Stimulated activated CD4-positive, alpha-beta T cell treated with anti-CD3 and anti-CD28 coated beads, Interleukin-2, amount 100 ng/mL, for 24 hours (primary cell): Measurements from ENCODE around the gene MICU2.

ENCODE experiments used
- DNase-seq, 2 donors: peaks; one replicate each; pipeline ENCODE4 v3.0.0-alpha.2; 2020

Gene MICU2

GRCh38 chr13:21478881-21479808 lies 124.8 kb downstream of the MICU2 start:
- peak; percentile 5 to 44 for DNase-seq

- DNase-seq, result peak; percentile 83 to 85
Observed at GRCh38 chr13:21476893-21477472, 127.0 kb downstream of the MICU2 start.

- no peak for DNase-seq
Observed at GRCh38 chr13:21475115-21475514, 128.9 kb downstream of the MICU2 start.

- no peak for DNase-seq
Observed at GRCh38 chr13:21470785-21471184, 133.2 kb downstream of the MICU2 start.

- DNase-seq, result no peak
Observed at GRCh38 chr13:21466527-21466926, 137.4 kb downstream of the MICU2 start.

- no peak for DNase-seq
Observed at GRCh38 chr13:21465710-21466160, 138.2 kb downstream of the MICU2 start.

DNA sequence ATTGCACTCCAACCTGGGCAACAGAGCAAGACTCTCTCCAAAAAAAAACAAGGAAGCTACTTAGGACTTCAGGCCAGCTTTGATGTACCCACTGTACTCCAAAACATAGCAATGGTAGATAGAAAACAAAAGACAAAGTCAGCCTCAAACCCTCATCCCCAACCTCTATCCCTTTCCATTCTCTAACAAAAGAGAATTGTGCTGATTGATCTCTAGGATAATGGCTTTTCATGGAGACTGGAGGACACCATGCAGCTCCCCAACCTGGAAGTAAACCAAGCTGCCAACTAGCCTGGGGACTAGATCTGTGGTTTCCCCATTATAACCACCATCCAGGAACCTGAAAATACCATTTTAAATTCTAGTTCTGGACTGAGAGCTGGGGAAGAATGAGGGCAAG lies 140.5 kb downstream of the MICU2 start:
- no peak for DNase-seq

GRCh38 chr13:21461131-21461530 lies 142.8 kb downstream of the MICU2 start:
- DNase-seq, result no peak

GRCh38 chr13:21458813-21459701 lies 144.9 kb downstream of the MICU2 start, which contains the start of gene ZDHHC20:
Gene ZDHHC20, minus strand, starts transcription at chr13:21459303. Its CDS starts 132 bp downstream, at chr13:21459171.
- DNase-seq, result peak; percentile 94

- DNase-seq, result peak; percentile 55 to 64
Observed at GRCh38 chr13:21458451-21458812, 145.5 kb downstream of the MICU2 start.

- no peak for DNase-seq
Observed at GRCh38 chr13:21453387-21454081, 150.4 kb downstream of the MICU2 start.

- DNase-seq, result no peak
Observed at GRCh38 chr13:21450936-21451335, 153.0 kb downstream of the MICU2 start.

DNA sequence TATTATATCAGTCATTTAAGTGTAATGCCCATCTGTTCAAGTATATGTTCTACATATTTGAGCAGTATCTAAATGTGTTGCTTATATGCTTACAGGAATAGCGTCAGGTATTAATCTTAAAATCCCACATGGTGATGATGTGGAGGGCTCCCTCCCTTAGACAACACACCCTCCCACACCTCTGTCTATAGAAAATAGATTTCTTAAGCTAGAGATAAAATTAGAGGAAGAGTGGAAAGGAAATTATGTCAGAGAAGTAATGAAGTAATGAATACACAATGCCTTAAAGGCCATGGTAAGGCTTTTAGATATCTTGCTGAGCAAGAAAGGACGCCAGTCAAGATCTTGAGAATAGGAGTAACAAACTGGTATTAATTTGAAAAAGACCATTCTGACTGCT lies 157.3 kb downstream of the MICU2 start:
- DNase-seq, result no peak

DNA sequence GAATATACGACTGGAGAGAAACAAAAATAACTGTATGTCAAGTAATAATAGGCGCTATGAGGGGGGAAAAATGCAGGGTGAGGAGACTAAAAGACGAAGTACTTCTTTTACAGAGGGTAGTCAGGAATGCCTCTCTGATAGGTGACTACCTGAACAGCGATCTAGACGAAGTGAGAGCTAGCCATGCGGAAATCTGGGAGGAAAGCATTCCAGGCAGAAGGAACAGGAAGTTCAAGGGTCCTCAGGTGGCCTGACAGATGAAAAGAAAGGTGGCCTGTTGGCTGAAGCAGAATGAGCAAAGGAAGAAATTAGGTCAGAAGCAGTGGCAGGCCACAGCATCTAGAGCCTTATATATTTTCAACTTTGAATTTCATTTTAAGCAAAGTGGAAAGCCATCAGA lies 158.2 kb downstream of the MICU2 start:
- no peak for DNase-seq

DNA sequence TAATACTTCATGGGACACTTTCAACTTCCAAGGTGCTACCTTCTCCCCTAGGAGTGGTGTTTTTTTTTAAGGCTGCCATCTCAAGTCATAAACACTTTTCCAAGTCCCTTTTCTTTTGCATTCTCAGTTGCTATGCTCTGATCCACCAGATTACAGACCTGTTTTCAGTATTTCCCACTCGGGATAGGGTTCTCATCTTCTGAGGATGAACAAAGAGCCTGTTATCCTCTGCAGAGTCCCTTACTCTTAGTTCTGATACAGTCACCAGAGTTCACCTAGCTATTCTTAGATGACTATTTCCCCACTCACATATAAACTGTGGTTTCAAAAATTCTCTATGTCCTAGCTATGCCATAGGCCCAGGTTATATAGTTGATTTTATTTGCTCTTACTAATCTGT lies 160.8 kb downstream of the MICU2 start:
- DNase-seq, result no peak
